ENCODE data around the gene SLC35G1.
A peak's percentile ranks its signal among the peaks of the same experiment; 100 is the strongest.

The SLC35G1 gene

DNA sequence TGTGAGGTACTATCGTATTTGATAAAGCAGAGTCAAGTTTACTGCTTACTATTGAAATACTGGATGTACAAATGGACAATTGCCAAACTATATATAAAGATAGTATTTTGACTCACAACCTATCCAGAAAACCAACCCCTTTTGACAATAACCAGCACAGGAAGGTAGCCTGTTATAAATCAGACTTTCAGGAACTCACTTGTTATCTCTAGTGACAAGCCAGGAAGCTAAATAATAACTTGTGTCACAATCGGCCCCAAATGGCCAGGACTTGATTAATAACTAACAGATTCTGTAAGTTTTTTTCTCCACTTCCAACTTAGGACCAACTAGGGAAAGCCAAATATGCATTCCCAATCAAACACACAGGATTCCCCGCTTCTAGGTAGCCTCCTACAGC lies 38.8 kb upstream of the SLC35G1 start:
- FAIRE-seq = no peak

DNA sequence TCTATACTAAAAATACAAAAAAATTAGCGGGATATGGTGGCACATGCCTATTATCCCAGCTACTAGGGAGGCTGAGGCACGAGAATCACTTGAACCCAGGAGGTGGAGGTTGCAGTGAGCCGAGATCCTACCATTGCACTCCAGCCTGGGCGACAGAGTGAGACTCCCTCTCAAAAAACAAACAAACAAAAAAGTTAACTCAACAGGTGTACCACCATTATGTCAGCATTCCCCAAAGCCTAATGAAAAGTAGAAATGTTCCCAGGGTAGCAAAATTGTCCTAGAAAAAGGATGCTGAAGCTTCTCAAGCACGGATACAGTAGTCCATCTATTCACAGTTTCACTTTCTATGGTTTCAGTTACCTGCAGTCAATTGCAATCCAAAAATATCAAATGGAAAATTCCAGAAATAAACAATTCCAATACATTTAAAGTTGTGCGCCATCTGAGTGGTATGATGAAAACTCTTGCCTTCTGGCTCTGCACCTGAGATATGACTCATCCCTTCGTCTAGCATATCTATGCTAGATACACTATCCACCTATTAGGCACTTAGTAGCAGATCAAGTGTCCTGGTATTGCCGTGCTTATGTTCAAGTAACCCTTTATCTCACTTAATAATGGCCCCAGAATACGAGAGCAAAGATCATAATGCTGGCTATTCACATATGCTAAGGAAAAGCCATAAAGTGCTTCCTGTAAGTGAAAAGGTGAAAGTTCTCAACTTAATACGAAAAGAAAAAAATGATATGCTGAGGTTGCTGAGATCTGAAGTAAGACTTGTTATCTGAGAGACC lies 37.2 kb upstream of the SLC35G1 start:
- DNase-seq (ENCODE audit: insufficient read length, low spot score) = no peak
- no peak for FAIRE-seq
- TF ChIP-seq, protein P1, sequence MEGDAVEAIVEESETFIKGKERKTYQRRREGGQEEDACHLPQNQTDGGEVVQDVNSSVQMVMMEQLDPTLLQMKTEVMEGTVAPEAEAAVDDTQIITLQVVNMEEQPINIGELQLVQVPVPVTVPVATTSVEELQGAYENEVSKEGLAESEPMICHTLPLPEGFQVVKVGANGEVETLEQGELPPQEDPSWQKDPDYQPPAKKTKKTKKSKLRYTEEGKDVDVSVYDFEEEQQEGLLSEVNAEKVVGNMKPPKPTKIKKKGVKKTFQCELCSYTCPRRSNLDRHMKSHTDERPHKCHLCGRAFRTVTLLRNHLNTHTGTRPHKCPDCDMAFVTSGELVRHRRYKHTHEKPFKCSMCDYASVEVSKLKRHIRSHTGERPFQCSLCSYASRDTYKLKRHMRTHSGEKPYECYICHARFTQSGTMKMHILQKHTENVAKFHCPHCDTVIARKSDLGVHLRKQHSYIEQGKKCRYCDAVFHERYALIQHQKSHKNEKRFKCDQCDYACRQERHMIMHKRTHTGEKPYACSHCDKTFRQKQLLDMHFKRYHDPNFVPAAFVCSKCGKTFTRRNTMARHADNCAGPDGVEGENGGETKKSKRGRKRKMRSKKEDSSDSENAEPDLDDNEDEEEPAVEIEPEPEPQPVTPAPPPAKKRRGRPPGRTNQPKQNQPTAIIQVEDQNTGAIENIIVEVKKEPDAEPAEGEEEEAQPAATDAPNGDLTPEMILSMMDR (IDR thresholded peaks at IDR 0.05; ENCODE audit: insufficient read depth, missing control alignments) = no peak

More for the DNA sequence above, 38.8 kb upstream of the SLC35G1 start:
- no peak for DNase-seq (ENCODE audit: insufficient read length, low spot score)
- TF ChIP-seq, protein P1 (IDR thresholded peaks at IDR 0.05; ENCODE audit: insufficient read depth, missing control alignments) = no peak

DNA sequence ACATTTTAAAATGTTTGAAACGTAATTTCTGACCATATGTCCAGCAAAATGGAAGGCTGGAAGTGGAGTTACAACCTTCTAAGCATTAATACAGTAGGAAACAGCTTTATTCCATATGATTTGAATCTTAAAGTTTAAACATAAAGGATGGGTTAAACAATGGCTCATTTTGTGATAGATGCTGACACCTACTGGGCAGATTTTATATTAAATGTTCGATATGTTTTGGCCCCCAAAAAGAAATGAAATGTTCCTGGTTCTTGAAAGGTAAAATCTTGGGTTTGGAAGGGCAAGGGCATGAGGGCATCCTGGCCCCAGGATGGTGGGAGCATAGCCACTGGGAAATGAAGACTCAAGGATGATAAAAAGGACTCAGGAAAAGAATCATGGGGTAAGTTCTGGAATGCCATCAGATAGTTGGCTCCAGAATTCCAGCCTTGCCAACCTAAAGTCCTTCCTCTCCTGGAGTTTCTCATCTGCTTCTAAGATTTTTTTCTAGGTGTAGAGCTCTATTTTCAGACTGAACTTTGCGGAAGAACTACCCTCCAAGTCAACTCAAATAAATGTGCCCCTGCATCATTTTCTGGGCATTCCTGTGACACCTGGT lies 34.6 kb upstream of the SLC35G1 start:
- FAIRE-seq (no peak), DNase-seq (ENCODE audit: insufficient read length, low spot score) (no peak)
- TF ChIP-seq, protein P1 (IDR thresholded peaks at IDR 0.05; ENCODE audit: insufficient read depth, missing control alignments) = peak; percentile 58

DNA sequence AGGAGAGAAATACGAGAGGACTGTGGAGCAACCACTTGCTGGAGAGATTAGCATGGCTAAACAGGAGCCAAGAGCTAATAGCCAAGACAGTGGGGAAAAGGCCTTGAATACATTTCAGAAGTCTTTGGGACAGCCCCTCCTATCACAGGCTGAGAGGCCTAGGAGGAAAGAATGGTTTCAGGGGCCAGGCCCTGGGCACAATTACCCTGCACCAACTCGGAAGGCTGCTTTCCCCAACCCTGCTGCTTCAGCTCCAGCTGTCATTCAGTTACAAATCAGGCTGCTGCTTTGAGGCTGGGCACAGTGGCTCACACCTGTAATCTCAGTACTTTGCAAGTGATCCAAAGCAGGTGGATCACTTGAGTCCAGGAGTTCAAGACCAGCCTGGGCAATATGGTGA lies 32.0 kb upstream of the SLC35G1 start:
- no peak for FAIRE-seq
- DNase-seq (ENCODE audit: insufficient read length, low spot score) = no peak
- TF ChIP-seq, protein P1 (IDR thresholded peaks at IDR 0.05; ENCODE audit: insufficient read depth, missing control alignments) = no peak

DNA sequence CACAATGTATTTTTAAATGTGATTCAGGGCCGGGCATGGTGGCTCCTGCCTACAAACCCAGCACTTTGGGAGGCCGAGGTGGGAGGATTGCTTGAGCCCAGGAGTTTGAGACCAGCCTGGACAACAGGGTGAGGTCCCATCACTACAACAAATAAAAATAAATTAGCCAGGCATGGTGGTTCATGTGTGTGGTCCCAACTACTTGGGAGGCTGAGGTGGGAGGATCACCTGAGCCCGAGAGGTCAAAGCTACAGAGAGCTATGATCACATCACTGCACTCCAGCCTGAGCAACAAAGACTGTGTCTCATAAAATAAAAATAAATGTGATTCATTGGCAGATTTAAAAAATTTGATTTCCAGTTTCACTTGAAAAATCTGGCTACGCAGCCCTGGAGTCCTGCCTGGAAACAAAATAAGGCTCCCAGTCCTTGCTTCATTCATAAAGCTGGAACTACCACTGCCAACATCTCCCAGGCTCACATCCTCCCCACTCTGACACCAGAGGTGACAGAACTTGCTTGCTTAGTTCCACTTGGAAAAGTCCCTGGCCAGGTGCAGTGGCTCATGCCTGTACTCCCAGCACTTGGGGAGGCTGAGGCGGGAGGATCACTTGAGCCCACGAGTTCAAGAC lies 27.9 kb upstream of the SLC35G1 start:
- FAIRE-seq (no peak), DNase-seq (ENCODE audit: insufficient read length, low spot score) (no peak)
- TF ChIP-seq, protein P1 (IDR thresholded peaks at IDR 0.05; ENCODE audit: insufficient read depth, missing control alignments) = no peak

DNA sequence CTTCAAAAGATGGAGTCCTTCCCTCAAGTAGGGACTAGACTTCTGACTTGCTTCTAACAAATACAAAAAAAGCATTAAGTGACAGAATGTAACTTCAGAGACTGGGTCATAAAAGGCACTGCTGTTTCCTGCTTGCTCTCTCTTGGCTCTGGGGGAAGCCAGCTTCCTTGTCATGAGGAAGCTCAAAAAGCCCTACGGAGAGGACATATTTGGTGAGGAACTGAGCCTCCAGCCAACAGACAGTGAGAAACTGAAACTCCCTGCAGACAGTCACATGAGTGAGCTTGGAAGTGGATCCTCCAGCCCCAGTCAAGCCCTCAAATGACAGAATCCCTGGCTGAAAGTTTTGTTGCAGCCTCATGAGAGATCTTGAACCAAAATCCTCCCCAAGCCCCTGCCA lies 26.3 kb upstream of the SLC35G1 start:
- FAIRE-seq (no peak), DNase-seq (ENCODE audit: insufficient read length, low spot score) (no peak)
- TF ChIP-seq, protein P1 (IDR thresholded peaks at IDR 0.05; ENCODE audit: insufficient read depth, missing control alignments) = no peak
